Trophoblast cell (in vitro differentiated cells and primary cell): ENCODE results near the gene ZFR2.
A peak's percentile ranks its signal among the peaks of the same experiment; 100 is the strongest.

ENCODE experiments used
- DNase-seq, 2 donors: peaks; one replicate each; pipeline ENCODE4 v3.0.0-alpha.2; 2016
- H2AFZ ChIP-seq: 2 replicates; pipeline ENCODE4 v1.6.1; 2013; ENCODE audit warnings: low read length, moderate library complexity, mild to moderate bottlenecking; ENCODE audit not compliant: insufficient read depth, poor library complexity
- H2AK5ac ChIP-seq: 2 replicates; pipeline ENCODE4 v1.6.1; 2013; ENCODE audit warnings: mild to moderate bottlenecking, low read length
- H2BK120ac ChIP-seq: 2 replicates; pipeline ENCODE4 v1.6.1; 2013; ENCODE audit warnings: low read length, mild to moderate bottlenecking, moderate library complexity; ENCODE audit not compliant: insufficient read depth, poor library complexity
- H2BK12ac ChIP-seq: 2 replicates; pipeline ENCODE4 v1.6.1; 2013; ENCODE audit warnings: mild to moderate bottlenecking, low read length, moderate library complexity
- H2BK5ac ChIP-seq: 2 replicates; pipeline ENCODE4 v1.6.1; 2013; ENCODE audit warnings: low read length, low read depth, moderate library complexity, mild to moderate bottlenecking; ENCODE audit not compliant: poor library complexity
- H3K14ac ChIP-seq: 2 replicates; pipeline ENCODE4 v1.6.1; 2013; ENCODE audit warnings: mild to moderate bottlenecking, low read length
- H3K18ac ChIP-seq: 2 replicates; pipeline ENCODE4 v1.6.1; 2013; ENCODE audit warnings: mild to moderate bottlenecking, low read length
- H3K23ac ChIP-seq: 2 replicates; pipeline ENCODE4 v1.6.1; 2013; ENCODE audit warnings: low read length
- H3K27ac ChIP-seq: 2 replicates; pipeline ENCODE4 v1.5.1; 2013; ENCODE audit warnings: low read depth, mild to moderate bottlenecking, inconsistent platforms, low read length, moderate library complexity
- H3K27me3 ChIP-seq: 2 replicates; pipeline ENCODE4 v1.6.1; 2013; ENCODE audit warnings: inconsistent platforms, mild to moderate bottlenecking, low read length, moderate library complexity; ENCODE audit not compliant: insufficient read depth
- H3K36me3 ChIP-seq, 2 experiments: 1 replicate in 1 of 2; 2 replicates in 1 of 2; pipeline ENCODE4 v1.6.1; 2013; ENCODE audit warnings: low read length in 2 of 2, mild to moderate bottlenecking in 2 of 2, moderate library complexity in 1 of 2; ENCODE audit not compliant: insufficient read depth in 2 of 2, control insufficient read depth in 1 of 2
- H3K4ac ChIP-seq: 2 replicates; pipeline ENCODE4 v1.6.1; 2013; ENCODE audit warnings: low read depth, mild to moderate bottlenecking, low read length, moderate library complexity
- H3K4me1 ChIP-seq, 2 experiments: 1 replicate in 1 of 2; 2 replicates in 1 of 2; pipeline ENCODE4 v1.6.1; 2013; ENCODE audit warnings: low read length in 2 of 2, mild to moderate bottlenecking in 2 of 2, moderate library complexity in 1 of 2; ENCODE audit not compliant: insufficient read depth in 2 of 2, control insufficient read depth in 1 of 2
- H3K4me2 ChIP-seq: 2 replicates; pipeline ENCODE4 v1.6.1; 2013; ENCODE audit warnings: inconsistent platforms, mild to moderate bottlenecking, low read length, moderate library complexity
- H3K4me3 ChIP-seq: 2 replicates; pipeline ENCODE4 v1.5.1; 2013; ENCODE audit warnings: mild to moderate bottlenecking, low read depth, low read length, inconsistent platforms
- H3K79me1 ChIP-seq: one replicate; pipeline ENCODE4 v1.6.1; 2013; ENCODE audit warnings: low read length
- H3K79me2 ChIP-seq: 2 replicates; pipeline ENCODE4 v1.6.1; 2013; ENCODE audit warnings: low read length, mild to moderate bottlenecking; ENCODE audit not compliant: control insufficient read depth, insufficient read depth, poor library complexity
- H3K9ac ChIP-seq: 2 replicates; pipeline ENCODE4 v1.6.1; 2013; ENCODE audit warnings: mild to moderate bottlenecking, low read length
- H3K9me3 ChIP-seq: 2 replicates; pipeline ENCODE4 v1.6.1; 2013; ENCODE audit warnings: low read depth, mild to moderate bottlenecking, control low read depth, inconsistent platforms, low read length; ENCODE audit not compliant: insufficient read depth
- H4K12ac ChIP-seq: 2 replicates; pipeline ENCODE4 v1.6.1; 2013; ENCODE audit warnings: low read depth, mild to moderate bottlenecking, low read length, moderate library complexity
- H4K8ac ChIP-seq: 2 replicates; pipeline ENCODE4 v1.6.1; 2013; ENCODE audit warnings: low read depth, mild to moderate bottlenecking, low read length, moderate library complexity
- H4K91ac ChIP-seq: one replicate; pipeline ENCODE4 v1.6.1; 2013; ENCODE audit warnings: low read depth, mild to moderate bottlenecking, low read length, moderate library complexity
- WGBS: extraction: QIAGEN DNeasy Blood & Tissue Kit; methylation state at CpG from one replicate; pipeline ENCODE4 v1.1.7; 2013; ENCODE audit warnings: missing lambda C conversion rate; ENCODE audit not compliant: insufficient read length, insufficient coverage; ENCODE audit errors: extremely low coverage; 5-methylcytosine and 5-hydroxymethylcytosine counted together

ZFR2 gene

GRCh38 chr19:3788996-3789778 is 79.7 kb downstream of the ZFR2 start:
- Histone ChIP-seq H3K14ac (no peak overlapping the region), H2BK12ac (no peak overlapping the region), H2AK5ac (no peak overlapping the region), H3K27me3 (peaks cover 24% of the 10 kb centered on the region), H4K8ac (no peak overlapping the region), H3K9ac (no peak overlapping the region), H3K23ac (no peak overlapping the region), H2AFZ (no peak overlapping the region), H4K91ac (no peak overlapping the region), H3K4ac (no peak overlapping the region), H3K27ac (no peak overlapping the region), H3K79me2 (no peaks in the 10 kb centered on the region), H2BK5ac (no peak overlapping the region), H2BK120ac (no peak overlapping the region), H3K18ac (no peak overlapping the region), H3K4me3 (no peak overlapping the region), H3K4me1 (peaks cover 5% of the 10 kb centered on the region in 2 experiments), H3K36me3 (no peaks in the 10 kb centered on the region), H3K4me2 (no peak overlapping the region), H3K9me3 (peaks cover 2% of the 10 kb centered on the region), H4K12ac (no peak overlapping the region), H3K79me1 (no peaks in the 10 kb centered on the region)
- no CpG with 5 or more reads among the region's 16 CpGs for WGBS
- no peak for DNase-seq

GRCh38 chr19:3785938-3786824 is 82.7 kb downstream of the ZFR2 start, which contains the start of gene MATK:
Gene MATK (minus strand): TSS chr19:3786381. CDS start chr19:3785135, 1,246 bp downstream.
- H3K4me1 ChIP-seq: peaks cover 5% of the 10 kb centered on the region in 2 experiments
- DNase-seq: no peak
- no peaks in the 10 kb centered on the region for H3K79me1 ChIP-seq
- no peak within 1 kb of the TSS for H3K23ac ChIP-seq
- H3K14ac ChIP-seq: no peak within 1 kb of the TSS
- no peak within 1 kb of the TSS for H4K12ac ChIP-seq
- peaks cover 27% of the 10 kb centered on the region for H3K27me3 ChIP-seq
- no peak within 1 kb of the TSS for H3K4ac ChIP-seq
- H3K18ac ChIP-seq: no peak within 1 kb of the TSS
- H3K27ac ChIP-seq: no peak within 1 kb of the TSS
- H2BK5ac ChIP-seq: no peak within 1 kb of the TSS
- H4K91ac ChIP-seq: no peak within 1 kb of the TSS
- H3K9ac ChIP-seq: no peak within 1 kb of the TSS
- no peak within 1 kb of the TSS for H4K8ac ChIP-seq
- H3K79me2 ChIP-seq: no peaks in the 10 kb centered on the region
- H3K9me3 ChIP-seq: peaks cover 22% of the 10 kb centered on the region
- H3K4me2 ChIP-seq: peak within 1 kb of the TSS; percentile 65
- H2BK120ac ChIP-seq: no peak within 1 kb of the TSS
- H3K36me3 ChIP-seq: no peaks in the 10 kb centered on the region
- no peak within 1 kb of the TSS for H2AFZ ChIP-seq
- peak within 1 kb of the TSS; percentile 57 for H3K4me3 ChIP-seq
- H2AK5ac ChIP-seq: no peak within 1 kb of the TSS
- no peak within 1 kb of the TSS for H2BK12ac ChIP-seq
- WGBS: no CpG with 5 or more reads among the region's 101 CpGs

- no peak overlapping the region for H3K14ac ChIP-seq
- H2BK5ac ChIP-seq: no peak overlapping the region
- H3K79me1 ChIP-seq: no peaks in the 10 kb centered on the region
- no peak overlapping the region for H3K23ac ChIP-seq
- no CpG with 5 or more reads among the region's 47 CpGs for WGBS
- peaks cover 5% of the 10 kb centered on the region in 2 experiments for H3K4me1 ChIP-seq
- no peaks in the 10 kb centered on the region for H3K79me2 ChIP-seq
- DNase-seq: no peak
- H2AFZ ChIP-seq: no peak overlapping the region
- no peak overlapping the region for H4K91ac ChIP-seq
- H3K4me2 ChIP-seq: peak overlapping the region; percentile 65
- H3K27me3 ChIP-seq: peaks cover 27% of the 10 kb centered on the region
- H3K9me3 ChIP-seq: peaks cover 25% of the 10 kb centered on the region
- no peak overlapping the region for H3K4ac ChIP-seq
- H4K12ac ChIP-seq: no peak overlapping the region
- H3K36me3 ChIP-seq: no peaks in the 10 kb centered on the region
- H2BK12ac ChIP-seq: no peak overlapping the region
- H4K8ac ChIP-seq: no peak overlapping the region
- no peak overlapping the region for H3K27ac ChIP-seq
- H3K18ac ChIP-seq: no peak overlapping the region
- no peak overlapping the region for H2BK120ac ChIP-seq
- H3K9ac ChIP-seq: no peak overlapping the region
- peak overlapping the region; percentile 57 for H3K4me3 ChIP-seq
- no peak overlapping the region for H2AK5ac ChIP-seq
These were observed 83.3 kb downstream of the ZFR2 start for GRCh38 chr19:3785451-3785937.

- DNase-seq: no peak
- H3K23ac ChIP-seq: no peak overlapping the region
- H2BK5ac ChIP-seq: no peak overlapping the region
- no peak overlapping the region for H3K9ac ChIP-seq
- WGBS: no CpG with 5 or more reads among the region's 25 CpGs
- H3K36me3 ChIP-seq: no peaks in the 10 kb centered on the region
- H4K12ac ChIP-seq: no peak overlapping the region
- no peak overlapping the region for H3K14ac ChIP-seq
- no peak overlapping the region for H2BK12ac ChIP-seq
- H3K9me3 ChIP-seq: peaks cover 24% of the 10 kb centered on the region
- H3K18ac ChIP-seq: no peak overlapping the region
- H3K27me3 ChIP-seq: peaks cover 25% of the 10 kb centered on the region
- no peak overlapping the region for H4K91ac ChIP-seq
- no peaks in the 10 kb centered on the region for H3K79me1 ChIP-seq
- no peak overlapping the region for H2AFZ ChIP-seq
- no peak overlapping the region for H2BK120ac ChIP-seq
- no peak overlapping the region for H2AK5ac ChIP-seq
- H3K4ac ChIP-seq: no peak overlapping the region
- no peaks in the 10 kb centered on the region for H3K79me2 ChIP-seq
- no peak overlapping the region for H3K27ac ChIP-seq
- peaks cover 5% of the 10 kb centered on the region in 2 experiments for H3K4me1 ChIP-seq
- H3K4me2 ChIP-seq: no peak overlapping the region
- no peak overlapping the region for H4K8ac ChIP-seq
- no peak overlapping the region for H3K4me3 ChIP-seq
These were observed 84.0 kb downstream of the ZFR2 start for GRCh38 chr19:3784607-3785450.
